HG03039 (cell line): ENCODE measurements around the gene DCXR.

ENCODE experiments used
- ATAC-seq: cut with Tn5 transposase; IDR thresholded peaks from one replicate; pipeline ENCODE4 v1.9.1; 2021; ENCODE audit warnings: mild to moderate bottlenecking, moderate library complexity; ENCODE audit not compliant: unreplicated experiment

DCXR gene

DNA sequence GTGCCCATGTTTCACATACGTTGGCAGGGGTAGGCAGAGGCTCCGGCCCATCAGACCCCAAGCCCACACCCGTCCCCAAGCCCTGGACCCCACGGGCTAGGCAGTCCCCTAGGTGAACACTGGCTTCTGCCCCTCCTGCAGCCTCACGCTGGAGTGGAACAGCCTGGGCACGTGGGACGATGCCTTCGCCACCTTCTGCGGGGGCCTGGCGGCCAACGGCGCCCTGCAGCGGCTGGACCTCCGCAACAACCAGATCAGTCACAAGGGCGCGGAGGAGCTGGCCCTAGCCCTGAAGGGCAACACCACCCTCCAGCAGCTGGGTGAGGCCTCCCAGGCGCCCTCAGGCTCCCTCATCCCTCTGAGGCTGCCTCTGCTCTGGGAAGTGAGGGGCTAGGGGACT, 12.6 kb downstream of the DCXR start:
- ATAC-seq, result no peak

- ATAC-seq, result no peak
Measured at GRCh38 chr17:82023447-82024241, 13.9 kb downstream of the DCXR start.

DNA sequence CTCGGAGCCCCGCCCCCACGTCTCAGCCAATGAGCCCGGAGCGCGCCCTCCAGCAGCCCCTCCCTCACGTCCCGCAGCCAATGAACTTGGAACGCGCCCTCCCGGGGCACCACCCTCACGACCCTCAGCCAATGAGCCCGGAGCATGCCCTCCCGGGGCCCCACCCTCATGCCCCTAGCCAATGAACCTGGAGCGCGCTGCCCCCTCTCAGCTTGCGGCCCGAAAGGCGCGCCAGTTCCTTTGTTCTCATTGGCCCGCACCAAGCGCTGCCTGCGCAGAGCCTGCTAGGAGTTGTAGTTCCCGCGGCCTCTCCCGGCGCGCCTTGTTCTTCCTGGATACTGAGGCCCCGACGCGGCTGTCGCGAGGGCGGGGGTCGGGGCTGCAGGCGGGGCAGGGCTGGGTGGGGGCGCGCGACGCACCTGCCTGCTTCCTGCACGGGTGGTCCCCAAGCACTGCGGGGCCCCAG, 14.5 kb downstream of the DCXR start, which contains the start of gene LRRC45:
Gene LRRC45, plus strand, starts transcription at position 325 of the 466 bp plus-strand sequence. CDS start 339 bp downstream, outside the sequence.
- peak; percentile 80 for ATAC-seq

DNA sequence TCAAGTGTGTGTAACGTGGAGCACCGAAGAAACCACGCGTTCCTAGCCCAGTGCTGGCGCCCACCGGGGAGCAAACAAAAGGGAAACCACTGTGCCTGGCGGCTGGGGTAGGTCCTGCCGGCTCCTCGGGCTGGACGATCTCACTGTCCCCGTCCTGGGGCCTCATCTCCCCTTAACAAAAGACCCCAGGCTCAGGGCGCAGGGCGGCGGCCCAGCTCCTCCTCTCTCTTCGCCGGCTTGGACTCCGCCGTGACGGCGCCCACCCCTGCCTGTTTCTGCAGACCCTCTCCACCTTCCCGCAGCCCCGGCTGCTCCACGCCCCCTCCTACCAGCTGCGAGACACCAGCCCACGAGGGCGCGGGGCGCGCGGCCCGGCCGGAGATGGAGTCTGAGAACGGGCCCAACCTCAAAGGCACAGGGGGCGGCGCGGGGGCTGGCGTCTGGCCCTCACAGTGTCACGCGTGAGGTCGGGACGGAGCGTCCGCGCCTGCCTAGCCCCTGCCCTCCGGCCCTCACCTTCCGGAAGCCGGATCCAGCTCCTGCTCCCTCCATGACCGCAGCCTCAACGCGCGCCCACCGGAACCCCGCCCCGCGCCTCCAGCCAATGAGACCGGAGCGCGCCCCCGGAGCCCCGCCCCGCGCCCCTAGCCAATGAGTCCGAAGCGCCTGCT, 15.1 kb downstream of the DCXR start, which contains the start of gene CENPX:
Gene CENPX, minus strand, starts transcription at position 569 of the 671 bp plus-strand sequence. Its CDS starts 17 bp downstream, at position 552.
- ATAC-seq, result no peak

GRCh38 chr17:82021900-82022309, 15.6 kb downstream of the DCXR start:
- no peak for ATAC-seq

DNA sequence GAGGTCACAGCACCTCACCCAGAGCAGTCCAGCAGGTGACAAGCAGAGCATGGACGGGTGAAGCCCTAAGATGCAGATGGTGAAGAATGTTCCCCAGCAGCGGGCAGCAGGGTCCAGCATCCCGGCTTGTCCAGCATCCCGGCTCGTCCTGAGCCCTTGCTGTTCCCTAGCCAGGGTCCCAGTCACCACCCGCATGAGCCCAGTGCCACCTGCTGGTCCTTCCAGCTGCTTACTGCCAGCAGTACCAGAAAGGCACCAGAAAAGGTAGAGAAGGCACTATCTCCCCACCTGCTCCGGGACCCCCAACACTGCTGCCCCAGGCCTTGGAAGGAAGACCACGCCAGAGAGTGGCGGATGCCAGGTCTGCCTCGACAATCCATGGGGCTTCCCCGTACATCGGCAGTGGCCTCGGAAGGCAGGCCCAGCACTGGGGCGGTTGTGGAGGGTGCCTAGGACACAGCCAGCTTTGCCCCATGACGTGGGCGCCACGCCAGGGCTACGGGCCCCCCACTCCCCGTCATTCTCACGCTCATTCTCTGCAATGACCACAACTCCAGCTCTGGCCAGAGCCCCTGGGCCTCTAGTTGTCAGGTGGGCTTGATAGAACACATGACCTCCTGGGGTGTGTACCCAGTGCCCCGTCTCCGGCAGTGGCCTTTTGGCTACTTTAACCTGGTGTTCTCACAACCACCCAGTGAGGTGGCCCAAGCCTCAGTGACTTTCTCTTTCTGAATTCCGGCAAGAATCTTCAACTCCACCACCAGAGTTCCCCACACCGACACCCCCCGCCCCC, 16.2 kb downstream of the DCXR start:
- no peak for ATAC-seq

- no peak for ATAC-seq
Measured at GRCh38 chr17:82020572-82021106, 16.9 kb downstream of the DCXR start.

DNA sequence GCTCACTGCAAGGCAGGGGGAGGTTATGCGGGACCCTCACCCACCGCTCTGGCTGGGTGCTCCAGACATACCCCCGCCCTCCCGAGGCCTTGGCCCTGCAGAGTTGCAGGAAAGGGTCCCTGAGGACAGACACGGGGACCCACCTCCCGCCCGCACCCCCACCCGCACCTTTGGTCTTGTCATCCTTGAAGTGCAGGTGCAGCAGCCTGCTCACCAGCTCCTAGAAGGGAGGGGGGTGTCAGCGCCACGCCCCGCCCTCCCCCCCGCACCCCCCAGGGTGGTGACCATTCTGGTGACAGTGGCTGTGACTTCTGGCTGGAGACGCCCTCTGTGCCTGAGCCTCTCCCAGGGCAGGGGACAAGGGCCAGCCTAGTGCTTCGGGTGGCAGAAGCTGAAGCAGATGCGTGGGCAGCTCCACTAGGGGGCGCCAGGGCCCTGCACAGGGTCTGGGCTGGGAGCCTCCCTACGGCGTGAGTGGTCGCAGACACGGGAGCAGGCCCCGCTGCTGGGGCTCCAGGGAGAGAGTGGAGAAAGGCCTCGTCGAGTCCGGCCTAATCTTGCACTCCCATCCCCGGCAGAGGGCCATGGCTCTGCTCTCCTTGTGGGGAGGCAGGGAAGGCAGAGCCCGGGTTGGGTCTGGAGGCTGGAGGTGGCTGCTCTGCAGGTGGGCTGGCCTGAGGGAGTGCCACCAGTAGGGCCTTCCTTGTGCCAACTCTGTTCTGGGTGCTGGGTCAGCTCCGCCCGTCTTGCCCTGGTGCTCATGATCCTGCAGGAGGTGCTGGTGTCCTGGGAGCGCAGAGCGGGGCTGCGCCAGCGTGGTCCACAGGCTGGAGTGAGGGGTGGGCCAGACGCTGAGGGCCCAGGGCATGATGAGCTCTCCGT, 17.6 kb downstream of the DCXR start:
- ATAC-seq, result no peak

DNA sequence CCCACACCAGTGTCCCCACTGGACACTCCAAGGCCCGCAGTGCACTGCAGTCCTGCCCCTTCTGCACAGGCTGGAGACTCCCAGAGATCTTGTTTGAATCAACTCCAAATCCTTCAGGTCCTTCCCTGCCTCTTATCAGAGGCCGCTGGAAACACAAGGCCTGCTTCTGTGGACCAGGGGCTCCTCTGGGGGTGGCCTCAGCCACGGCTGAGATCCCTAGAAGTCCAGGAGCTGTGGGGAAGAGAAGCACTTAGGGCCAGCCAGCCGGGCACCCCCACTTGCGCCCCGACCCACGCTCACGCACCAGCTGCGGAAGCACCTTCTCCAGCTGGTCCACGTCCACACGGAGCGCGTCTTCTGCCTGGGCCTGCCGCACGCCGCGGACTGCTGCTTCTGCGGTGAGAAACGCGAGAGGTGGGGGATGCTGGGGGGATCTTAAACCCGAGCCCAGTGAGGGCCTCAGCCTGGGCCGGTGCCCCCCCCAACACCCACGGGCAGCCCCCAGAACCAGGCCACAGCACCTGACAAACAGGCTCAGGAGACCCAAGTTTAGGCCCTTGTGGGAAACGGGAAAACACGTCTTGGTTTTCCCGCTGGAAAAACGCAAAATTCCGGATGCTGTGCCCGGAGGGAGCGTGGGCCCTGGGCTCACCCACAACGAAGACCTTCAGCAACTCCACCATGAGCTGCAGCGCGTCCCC, 18.4 kb downstream of the DCXR start:
- no peak for ATAC-seq

DNA sequence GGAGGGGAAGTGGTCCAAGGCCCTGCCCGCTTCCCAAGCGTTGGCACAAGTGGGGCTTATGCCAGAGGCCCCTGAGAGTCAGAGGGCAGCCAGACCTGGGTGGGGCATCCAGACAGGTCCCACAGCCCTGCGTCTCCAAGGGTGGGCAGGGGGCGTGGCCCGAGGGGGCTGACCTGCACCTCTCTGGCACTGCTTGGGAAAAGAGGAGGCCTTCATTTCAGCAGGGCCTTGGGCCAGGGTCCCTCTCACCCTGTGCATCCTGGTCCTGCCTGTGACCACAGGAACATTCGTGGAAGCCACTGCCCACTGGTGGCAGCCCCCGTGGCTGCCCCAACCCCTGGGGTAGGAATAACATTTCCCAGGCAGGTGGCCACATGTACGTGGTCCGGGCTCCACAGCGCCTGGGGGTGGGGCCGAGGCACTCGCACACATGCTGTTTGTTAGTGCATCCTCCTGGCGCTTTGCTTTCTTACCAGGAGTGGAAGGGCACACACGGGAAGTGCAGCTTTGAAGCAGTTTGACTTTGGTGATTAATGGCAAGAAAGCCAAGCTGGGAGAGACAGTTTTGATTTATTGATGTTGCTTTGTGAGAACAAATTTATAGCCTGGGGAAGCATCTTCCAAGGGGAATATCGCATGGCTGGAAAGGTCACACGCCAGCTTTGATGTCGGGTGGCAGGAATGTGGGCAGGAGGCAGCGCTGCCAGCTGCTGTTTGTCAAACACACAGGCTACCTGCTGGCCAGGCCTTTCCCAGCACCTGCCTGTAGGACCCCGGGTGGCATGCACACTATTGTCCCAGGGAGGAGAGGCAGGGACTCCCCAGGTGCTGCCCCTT, 19.1 kb downstream of the DCXR start:
- ATAC-seq, result no peak

- ATAC-seq, result no peak
Measured at GRCh38 chr17:82017612-82018151, 19.8 kb downstream of the DCXR start.

- ATAC-seq, result no peak
Measured at GRCh38 chr17:82016875-82017459, 20.5 kb downstream of the DCXR start.

GRCh38 chr17:82016061-82016874, 21.2 kb downstream of the DCXR start:
- ATAC-seq, result no peak

DNA sequence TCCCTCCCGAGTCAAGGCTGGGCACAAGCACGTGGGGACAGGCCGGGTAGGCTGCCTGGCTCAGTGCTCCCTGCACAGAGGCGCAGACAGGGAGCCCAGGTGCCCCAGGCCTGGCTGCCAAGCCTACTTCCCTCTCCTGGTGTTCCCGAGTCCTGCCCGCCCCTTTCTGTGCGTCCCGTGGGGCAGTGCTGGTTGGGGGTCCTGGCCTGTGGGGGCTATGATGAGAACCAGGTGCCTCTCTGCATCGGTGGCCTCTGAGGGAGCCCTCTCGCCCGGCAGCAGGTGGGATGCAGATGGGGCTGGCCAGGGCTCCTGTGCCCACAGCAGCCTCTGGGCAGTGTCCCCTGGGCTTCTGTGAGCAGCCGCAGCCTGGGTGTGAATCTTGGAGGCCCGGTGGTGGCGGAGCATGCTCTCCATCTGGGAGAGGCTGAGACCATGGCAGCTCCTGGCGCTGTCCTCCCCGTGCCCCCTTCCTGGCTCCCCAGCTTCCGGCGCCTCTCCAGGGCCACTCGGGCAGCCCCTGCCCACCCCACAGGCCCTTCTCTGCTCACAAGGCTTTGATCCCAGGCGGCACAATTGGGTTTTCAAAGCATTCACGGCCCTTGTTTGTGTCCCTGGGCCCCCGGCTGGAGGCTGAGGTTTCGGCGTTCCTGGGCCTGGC, 22.1 kb downstream of the DCXR start:
- no peak for ATAC-seq

DNA sequence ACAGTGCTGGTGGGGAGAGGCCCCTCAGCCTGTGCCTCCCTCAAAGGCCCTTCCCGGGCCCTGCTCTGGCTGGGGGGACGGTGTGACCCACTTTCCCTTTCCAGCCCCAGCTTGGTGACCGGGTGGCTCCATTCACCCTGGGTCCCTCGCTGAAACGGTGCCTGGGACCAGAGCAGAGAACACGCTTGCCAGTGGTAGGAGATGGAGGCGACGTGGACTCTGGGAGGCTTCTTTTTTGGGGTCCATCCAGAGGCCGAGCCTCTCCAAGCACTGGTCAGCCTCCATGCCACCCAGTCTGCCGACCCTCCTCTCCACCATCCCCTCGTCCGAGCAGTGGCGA, 22.6 kb downstream of the DCXR start:
- ATAC-seq, result no peak

DNA sequence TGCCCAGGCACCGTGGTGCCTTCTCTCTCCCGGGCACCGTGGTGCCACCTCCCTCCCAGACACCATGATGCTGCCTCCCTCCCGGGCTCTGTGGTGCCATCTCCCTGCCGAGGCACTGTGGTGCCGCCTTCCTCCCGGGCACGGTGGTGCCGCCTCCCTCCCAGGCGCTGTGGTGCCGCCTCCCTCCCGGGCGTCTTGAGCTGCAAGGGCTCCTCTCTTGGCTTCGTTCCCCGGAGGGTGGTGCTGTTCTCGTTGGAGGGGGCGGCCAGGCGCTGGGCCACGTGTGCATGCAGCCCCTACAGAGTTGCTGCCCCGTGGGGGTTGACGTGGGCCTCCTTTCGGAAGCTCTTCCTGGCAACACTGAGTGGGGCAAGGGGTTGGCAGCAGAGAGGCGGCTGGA, 23.1 kb downstream of the DCXR start:
- no peak for ATAC-seq
